Measurements from ENCODE around the gene ADM2. TPM values are rescaled to one million over a fixed set of nuclear protein-coding genes. Genes with fewer than 3 reads are reported as not detected.
A peak's percentile ranks its signal among the peaks of the same experiment; 100 is the strongest.

ADM2 gene
- polyA plus RNA-seq, 1 of the 3 experiments (the other 2 are of a cell fraction): 0.61 TPM

GRCh38 chr22:50505776-50506610 is 24.6 kb downstream of the ADM2 start:
- no peaks in the 10 kb centered on the region for H3K9me2 ChIP-seq
- H3K9me3 ChIP-seq: no peaks in the 10 kb centered on the region
- no peak overlapping the region for H3K27ac ChIP-seq (ENCODE audit: low read depth in 2 of 2, low read length in 1 of 2)
- ChIA-PET CTCF (interaction anchor here (0.9 to 1.1 kb wide), 2 partner anchors 8 to 20 kb away, joined by 4 to 5 read pairs; partner anchors contain the start of gene SCO2), POLR2A (no interaction called here)
- no peak overlapping the region for H2AFZ ChIP-seq (ENCODE audit: low read depth)
- peaks cover 51% of the 10 kb centered on the region for H3K79me2 ChIP-seq (ENCODE audit: insufficient read depth)
- peak overlapping the region; percentile 62 to 81; a peak in 3 of 4 replicates for H3K4me3 ChIP-seq (ENCODE audit: low read depth in 2 of 2, low read length in 1 of 2)
- DNase-seq: no peak
- H3K4me2 ChIP-seq: peak overlapping the region; percentile 92
- no peaks in the 10 kb centered on the region for H3K27me3 ChIP-seq (ENCODE audit: insufficient read depth)
- TF ChIP-seq RCOR1 (IDR thresholded peaks at IDR 0.05; ENCODE audit: low read length) (no peak), FOXM1 (IDR thresholded peaks at IDR 0.05; ENCODE audit: low read depth) (no peak), NFIC (IDR thresholded peaks at IDR 0.05; ENCODE audit: borderline replicate concordance) (no peak), EZH2phosphoT487 (IDR thresholded peaks at IDR 0.05; ENCODE audit: borderline replicate concordance, low read depth) (no peak), MXI1 (IDR thresholded peaks at IDR 0.05; ENCODE audit: low read depth, low read length) (no peak), SMC3 (IDR thresholded peaks at IDR 0.05; ENCODE audit: low read depth, low read length) (no peak), TAF1 (IDR thresholded peaks at IDR 0.05; ENCODE audit: borderline replicate concordance, low read depth, low read length) (no peak), MAX (IDR thresholded peaks at IDR 0.05; ENCODE audit: low read depth) (no peak)
- H3K4me1 ChIP-seq (ENCODE audit: control insufficient read depth in 1 of 2, insufficient read depth in 2 of 2, low read depth in 1 of 2, low read length in 1 of 2): peaks cover 7 to 14% of the 10 kb centered on the region in 2 experiments; a peak in 3 of 4 replicates
- H3K9ac ChIP-seq: no peak overlapping the region; the same call in 1 of the 2 replicates
- H3F3A ChIP-seq (replicated peaks; ENCODE audit: insufficient read depth): peaks cover 6% of the 10 kb centered on the region
- H4K20me1 ChIP-seq (ENCODE audit: insufficient read depth): no peaks in the 10 kb centered on the region
- peaks cover 0 to 18% of the 10 kb centered on the region in 2 experiments for H3K36me3 ChIP-seq (replicated peaks in 1 of 2; ENCODE audit: control insufficient read depth in 1 of 2, insufficient read depth in 2 of 2, low read length in 1 of 2)
- WGBS (ENCODE audit: low lambda C conversion rate): 94% methylated on average over 25 of the region's 41 CpGs

GRCh38 chr22:50506611-50507420 is 25.5 kb downstream of the ADM2 start:
- Histone ChIP-seq H3F3A (replicated peaks; ENCODE audit: insufficient read depth) (peaks cover 6% of the 10 kb centered on the region), H3K9me3 (no peaks in the 10 kb centered on the region), H3K27ac (ENCODE audit: low read depth in 2 of 2, low read length in 1 of 2) (peak overlapping the region; percentile 75 to 78; a peak in 3 of 4 replicates), H3K36me3 (replicated peaks in 1 of 2; ENCODE audit: control insufficient read depth in 1 of 2, insufficient read depth in 2 of 2, low read length in 1 of 2) (peaks cover 0 to 18% of the 10 kb centered on the region in 2 experiments), H4K20me1 (ENCODE audit: insufficient read depth) (no peaks in the 10 kb centered on the region), H3K4me2 (peak overlapping the region; percentile 92), H3K27me3 (ENCODE audit: insufficient read depth) (no peaks in the 10 kb centered on the region), H3K79me2 (ENCODE audit: insufficient read depth) (peaks cover 60% of the 10 kb centered on the region), H3K9me2 (no peaks in the 10 kb centered on the region), H3K4me3 (ENCODE audit: low read depth in 2 of 2, low read length in 1 of 2) (peak overlapping the region; percentile 62 to 81), H3K4me1 (ENCODE audit: control insufficient read depth in 1 of 2, insufficient read depth in 2 of 2, low read depth in 1 of 2, low read length in 1 of 2) (peaks cover 7 to 14% of the 10 kb centered on the region in 2 experiments; a peak in 3 of 4 replicates), H2AFZ (ENCODE audit: low read depth) (peak overlapping the region; percentile 79; the same call in 1 of the 2 replicates), H3K9ac (peak overlapping the region; percentile 96)
- WGBS (ENCODE audit: low lambda C conversion rate): 27% methylated on average over 8 of the region's 21 CpGs
- CTCF ChIA-PET: interaction anchor here (0.9 to 1.1 kb wide), 3 partner anchors 9 to 21 kb away, joined by 3 to 5 read pairs (median 4); partner anchors contain the start of gene SCO2
- POLR2A ChIA-PET: interaction anchor here (1.4 kb wide), 1 partner anchor 17 kb away, joined by 4 read pairs; no protein-coding TSS in a partner anchor
- TF ChIP-seq MAX (IDR thresholded peaks at IDR 0.05; ENCODE audit: low read depth) (no peak), NRF1 (IDR thresholded peaks at IDR 0.05; ENCODE audit: low read depth, low read length) (no peak), TCF12 (IDR thresholded peaks at IDR 0.05) (no peak), RXRA (IDR thresholded peaks at IDR 0.05; ENCODE audit: borderline replicate concordance, low read depth) (no peak), GABPA (IDR thresholded peaks at IDR 0.05; ENCODE audit: low read depth) (no peak), FOSL2 (IDR thresholded peaks at IDR 0.05; ENCODE audit: borderline replicate concordance, low read depth) (no peak), GATA2 (CRISPR knock-in tag; IDR thresholded peaks at IDR 0.05) (no peak)
- DNase-seq: no peak

Data from SK-N-SH (cell line).